ENCODE data around the gene UBAP1L.

Gene UBAP1L

GRCh38 chr15:65056106-65056505 lies 58.9 kb downstream of the UBAP1L start:
- Histone ChIP-seq H3K9ac (ENCODE audit: low read depth, low read length, poor library complexity, severe bottlenecking) (peak overlapping the region; percentile 55), H3K4me1 (ENCODE audit: insufficient read depth, low read length, poor library complexity, severe bottlenecking) (peaks cover 43% of the 10 kb centered on the region), H3K27me3 (ENCODE audit: insufficient read depth, low read length, poor library complexity, severe bottlenecking) (no peaks in the 10 kb centered on the region), H3K4me3 (ENCODE audit: low read length, poor library complexity, severe bottlenecking) (peak overlapping the region; percentile 47), H3K4me2 (ENCODE audit: low read depth, low read length, poor library complexity, severe bottlenecking) (peak overlapping the region; percentile 64), H4K20me1 (ENCODE audit: insufficient read depth, low read length, poor library complexity, severe bottlenecking) (no peaks in the 10 kb centered on the region), H3K9me3 (ENCODE audit: insufficient read depth, low read depth, low read length) (no peaks in the 10 kb centered on the region), H3K36me3 (ENCODE audit: insufficient read depth, low read length) (no peaks in the 10 kb centered on the region), H2AFZ (ENCODE audit: low read length) (no peak overlapping the region), H3F3A (ENCODE audit: low read depth) (peaks cover 4% of the 10 kb centered on the region; the same call in 1 of the 2 replicates), H3K9me2 (replicated peaks; ENCODE audit: low read depth, low read length) (no peaks in the 10 kb centered on the region), H3K79me2 (ENCODE audit: insufficient read depth, low read length) (no peaks in the 10 kb centered on the region)
- TF ChIP-seq CTCF (conservative IDR thresholded peaks at IDR 0.05; ENCODE audit: low read length) (no peak), EZH2phosphoT487 (IDR thresholded peaks at IDR 0.05; ENCODE audit: borderline replicate concordance) (no peak)

GRCh38 chr15:65055201-65055870 lies 59.7 kb downstream of the UBAP1L start:
- peaks cover 4% of the 10 kb centered on the region; the same call in 1 of the 2 replicates for H3F3A ChIP-seq (ENCODE audit: low read depth)
- no peak overlapping the region for H2AFZ ChIP-seq (ENCODE audit: low read length)
- H3K9me3 ChIP-seq (ENCODE audit: insufficient read depth, low read depth, low read length): no peaks in the 10 kb centered on the region
- H3K4me2 ChIP-seq (ENCODE audit: low read depth, low read length, poor library complexity, severe bottlenecking): peak overlapping the region; percentile 64
- H3K27me3 ChIP-seq (ENCODE audit: insufficient read depth, low read length, poor library complexity, severe bottlenecking): no peaks in the 10 kb centered on the region
- peak overlapping the region; percentile 55 for H3K9ac ChIP-seq (ENCODE audit: low read depth, low read length, poor library complexity, severe bottlenecking)
- H3K4me3 ChIP-seq (ENCODE audit: low read length, poor library complexity, severe bottlenecking): peak overlapping the region; percentile 47
- no peaks in the 10 kb centered on the region for H3K79me2 ChIP-seq (ENCODE audit: insufficient read depth, low read length)
- peaks cover 46% of the 10 kb centered on the region for H3K4me1 ChIP-seq (ENCODE audit: insufficient read depth, low read length, poor library complexity, severe bottlenecking)
- TF ChIP-seq EZH2phosphoT487 (IDR thresholded peaks at IDR 0.05; ENCODE audit: borderline replicate concordance) (no peak), CTCF (conservative IDR thresholded peaks at IDR 0.05; ENCODE audit: low read length) (no peak)
- no peaks in the 10 kb centered on the region for H3K36me3 ChIP-seq (ENCODE audit: insufficient read depth, low read length)
- no peaks in the 10 kb centered on the region for H3K9me2 ChIP-seq (replicated peaks; ENCODE audit: low read depth, low read length)
- H4K20me1 ChIP-seq (ENCODE audit: insufficient read depth, low read length, poor library complexity, severe bottlenecking): no peaks in the 10 kb centered on the region

DNA sequence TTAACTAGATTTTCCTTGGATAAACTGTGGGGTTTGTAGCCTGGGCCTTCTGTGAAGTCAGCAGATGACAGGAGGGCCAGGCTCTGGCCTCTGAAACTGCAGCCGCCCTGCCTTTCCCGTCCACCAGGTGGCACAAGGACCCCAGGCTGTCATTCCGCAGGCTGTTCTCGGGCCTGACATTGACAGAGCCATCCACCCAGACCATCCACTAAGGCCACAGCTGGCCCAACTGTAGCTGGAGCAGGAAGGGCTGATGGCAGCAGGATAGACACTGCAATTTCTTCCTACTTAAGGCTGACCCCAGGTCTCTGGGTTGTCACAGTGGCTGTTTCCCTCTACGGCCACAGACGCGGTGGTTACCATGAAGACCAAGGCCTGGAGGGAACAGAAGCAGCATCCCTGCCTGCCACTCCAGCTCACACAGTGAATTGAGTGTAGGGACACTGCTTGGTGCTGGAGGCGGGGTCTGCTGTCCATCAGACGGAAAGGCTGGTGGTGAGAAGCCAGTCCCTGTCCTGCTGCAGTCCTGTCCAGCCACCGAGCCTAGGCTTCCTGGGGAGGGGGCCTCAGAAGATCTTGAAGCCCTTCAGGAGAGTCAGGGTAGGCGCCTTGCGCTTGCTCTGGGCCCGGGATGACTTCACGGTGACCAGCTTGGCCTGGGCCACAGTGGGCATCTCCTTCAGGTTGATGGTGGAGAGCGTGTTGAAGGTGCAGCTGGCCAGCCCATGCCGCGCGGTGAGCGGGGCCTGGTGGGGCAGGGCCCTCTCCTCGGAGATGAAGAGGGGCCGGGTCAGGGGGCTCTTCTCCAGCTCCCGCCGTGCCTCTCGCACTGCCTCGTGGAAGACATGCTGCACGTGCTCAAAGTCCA lies 60.4 kb downstream of the UBAP1L start:
- H3K4me2 ChIP-seq (ENCODE audit: low read depth, low read length, poor library complexity, severe bottlenecking): peak overlapping the region; percentile 64
- H3K9me3 ChIP-seq (ENCODE audit: insufficient read depth, low read depth, low read length): no peaks in the 10 kb centered on the region
- H3F3A ChIP-seq (ENCODE audit: low read depth): peaks cover 4% of the 10 kb centered on the region; the same call in 1 of the 2 replicates
- H3K27me3 ChIP-seq (ENCODE audit: insufficient read depth, low read length, poor library complexity, severe bottlenecking): no peaks in the 10 kb centered on the region
- H3K9ac ChIP-seq (ENCODE audit: low read depth, low read length, poor library complexity, severe bottlenecking): peak overlapping the region; percentile 55
- no peaks in the 10 kb centered on the region for H3K79me2 ChIP-seq (ENCODE audit: insufficient read depth, low read length)
- H2AFZ ChIP-seq (ENCODE audit: low read length): no peak overlapping the region
- H4K20me1 ChIP-seq (ENCODE audit: insufficient read depth, low read length, poor library complexity, severe bottlenecking): no peaks in the 10 kb centered on the region
- no peaks in the 10 kb centered on the region for H3K9me2 ChIP-seq (replicated peaks; ENCODE audit: low read depth, low read length)
- TF ChIP-seq EZH2phosphoT487 (IDR thresholded peaks at IDR 0.05; ENCODE audit: borderline replicate concordance) (no peak), CTCF (conservative IDR thresholded peaks at IDR 0.05; ENCODE audit: low read length) (peak; percentile 93)
- no peak overlapping the region for H3K4me3 ChIP-seq (ENCODE audit: low read length, poor library complexity, severe bottlenecking)
- peaks cover 51% of the 10 kb centered on the region for H3K4me1 ChIP-seq (ENCODE audit: insufficient read depth, low read length, poor library complexity, severe bottlenecking)
- H3K36me3 ChIP-seq (ENCODE audit: insufficient read depth, low read length): no peaks in the 10 kb centered on the region
